Endometrial microvascular endothelial cells (primary cell): Measurements from ENCODE around the gene HS3ST6. TPM values are rescaled to one million over a fixed set of nuclear protein-coding genes. Genes with fewer than 3 reads are reported as not detected.

ENCODE experiments used
- total RNA-seq: library from RNA; depleted of rRNA; stranded (reverse); fragments of >200 nt; gene quantifications from one replicate; pipeline ENCODE4 v1.2.3, GENCODE V29; 2015; ENCODE audit errors: inconsistent ontology term

The HS3ST6 gene
- total RNA-seq, 1 donor from 2014 or later, result not detected

Other genes starting within 250 kb of the HS3ST6 start
- gene JPT2, start 240.1 kb downstream of the HS3ST6 start, total RNA-seq, result 85.9 TPM
- gene MAPK8IP3, start 212.2 kb downstream of the HS3ST6 start, total RNA-seq, result 35.8 TPM
- gene NME3, start 146.9 kb downstream of the HS3ST6 start, total RNA-seq, result 65.6 TPM
- gene EME2, start 145.6 kb downstream of the HS3ST6 start, total RNA-seq, result 3.5 TPM
- gene MRPS34, start 145.3 kb downstream of the HS3ST6 start, total RNA-seq, result 148 TPM
- 35.5 TPM for gene SPSB3, start 135.8 kb downstream of the HS3ST6 start, total RNA-seq
- 96.6 TPM for gene NUBP2, start 135.5 kb downstream of the HS3ST6 start, total RNA-seq
- not detected for gene IGFALS, start 124.7 kb downstream of the HS3ST6 start, total RNA-seq
- gene HAGH, start 91.6 kb downstream of the HS3ST6 start, total RNA-seq, result 73.6 TPM
- gene FAHD1, start 91.2 kb downstream of the HS3ST6 start, total RNA-seq, result 71.5 TPM
- gene MEIOB, start 46.3 kb downstream of the HS3ST6 start, total RNA-seq, result not detected
- gene MSRB1, start 24.8 kb upstream of the HS3ST6 start, total RNA-seq, result 11.2 TPM
- not detected for gene RPL3L, start 36.3 kb upstream of the HS3ST6 start, total RNA-seq
- gene NDUFB10, start 41.1 kb upstream of the HS3ST6 start, total RNA-seq, result 270 TPM
- 2,988 TPM for gene RPS2, start 46.4 kb upstream of the HS3ST6 start, total RNA-seq
- gene RNF151, start 48.4 kb upstream of the HS3ST6 start, total RNA-seq, result not detected
- 79.9 TPM for gene TBL3, start 53.6 kb upstream of the HS3ST6 start, total RNA-seq
- gene NOXO1, start 63.1 kb upstream of the HS3ST6 start, total RNA-seq, result 0.09 TPM
- 17.2 TPM for gene GFER, start 65.8 kb upstream of the HS3ST6 start, total RNA-seq
- not detected for gene SYNGR3, start 71.6 kb upstream of the HS3ST6 start, total RNA-seq
- gene ZNF598, start 91.4 kb upstream of the HS3ST6 start, total RNA-seq, result 50.6 TPM
- not detected for gene NPW, start 101.4 kb upstream of the HS3ST6 start, total RNA-seq
- 194 TPM for gene NHERF2, start 108.5 kb upstream of the HS3ST6 start, total RNA-seq
- gene NTHL1, start 129.4 kb upstream of the HS3ST6 start, total RNA-seq, result 38.8 TPM
- 59.2 TPM for gene TSC2, start 129.6 kb upstream of the HS3ST6 start, total RNA-seq
- 53.8 TPM for gene PKD1, start 217.5 kb upstream of the HS3ST6 start, total RNA-seq
- gene RAB26, start 230.2 kb upstream of the HS3ST6 start, total RNA-seq, result 0.74 TPM
- 87.3 TPM for gene TRAF7, start 237.4 kb upstream of the HS3ST6 start, total RNA-seq